Measurements from ENCODE around the gene VIL1.

VIL1 gene

GRCh38 chr2:218425531-218425930 lies 6.6 kb downstream of the VIL1 start:
- Histone ChIP-seq H3K27me3 (no peaks in the 10 kb centered on the region), H3K27ac (no peak overlapping the region), H3K4me3 (ENCODE audit: low read depth in 1 of 2, low read length in 1 of 2) (no peak overlapping the region), H3K9me3 (no peaks in the 10 kb centered on the region), H3K36me3 (no peaks in the 10 kb centered on the region), H3K4me1 (ENCODE audit: control insufficient read depth in 1 of 2, insufficient read depth in 1 of 2, low read depth in 1 of 2, low read length in 1 of 2) (no peaks in the 10 kb centered on the region)
- no peak for TF ChIP-seq CTCF (IDR thresholded peaks at IDR 0.05)

- no peak for TF ChIP-seq CTCF (IDR thresholded peaks at IDR 0.05)
- H3K4me3 ChIP-seq (ENCODE audit: low read depth in 1 of 2, low read length in 1 of 2): no peak overlapping the region
- H3K4me1 ChIP-seq (ENCODE audit: control insufficient read depth in 1 of 2, insufficient read depth in 1 of 2, low read depth in 1 of 2, low read length in 1 of 2): no peaks in the 10 kb centered on the region
- H3K27ac ChIP-seq: no peak overlapping the region
- no peaks in the 10 kb centered on the region for H3K27me3 ChIP-seq
- H3K36me3 ChIP-seq: no peaks in the 10 kb centered on the region
- H3K9me3 ChIP-seq: no peaks in the 10 kb centered on the region
Observed at GRCh38 chr2:218427741-218428140, 8.8 kb downstream of the VIL1 start.

GRCh38 chr2:218428846-218429558 lies 10.1 kb downstream of the VIL1 start:
- Histone ChIP-seq H3K4me1 (ENCODE audit: control insufficient read depth in 1 of 2, insufficient read depth in 1 of 2, low read depth in 1 of 2, low read length in 1 of 2) (no peaks in the 10 kb centered on the region), H3K27ac (no peak overlapping the region), H3K36me3 (no peaks in the 10 kb centered on the region), H3K27me3 (no peaks in the 10 kb centered on the region), H3K4me3 (ENCODE audit: low read depth in 1 of 2, low read length in 1 of 2) (no peak overlapping the region), H3K9me3 (no peaks in the 10 kb centered on the region)
- TF ChIP-seq CTCF (IDR thresholded peaks at IDR 0.05): no peak

GRCh38 chr2:218429911-218430692 lies 11.2 kb downstream of the VIL1 start:
- no peaks in the 10 kb centered on the region for H3K4me1 ChIP-seq (ENCODE audit: control insufficient read depth in 1 of 2, insufficient read depth in 1 of 2, low read depth in 1 of 2, low read length in 1 of 2)
- H3K36me3 ChIP-seq: no peaks in the 10 kb centered on the region
- TF ChIP-seq CTCF (IDR thresholded peaks at IDR 0.05): no peak
- no peak overlapping the region for H3K27ac ChIP-seq
- no peaks in the 10 kb centered on the region for H3K9me3 ChIP-seq
- no peak overlapping the region for H3K4me3 ChIP-seq (ENCODE audit: low read depth in 1 of 2, low read length in 1 of 2)
- H3K27me3 ChIP-seq: no peaks in the 10 kb centered on the region

- Histone ChIP-seq H3K4me1 (ENCODE audit: control insufficient read depth in 1 of 2, insufficient read depth in 1 of 2, low read depth in 1 of 2, low read length in 1 of 2) (no peaks in the 10 kb centered on the region), H3K27me3 (no peaks in the 10 kb centered on the region), H3K27ac (no peak overlapping the region), H3K36me3 (no peaks in the 10 kb centered on the region), H3K4me3 (ENCODE audit: low read depth in 1 of 2, low read length in 1 of 2) (no peak overlapping the region), H3K9me3 (no peaks in the 10 kb centered on the region)
- TF ChIP-seq CTCF (IDR thresholded peaks at IDR 0.05): no peak
Observed at GRCh38 chr2:218430721-218431120, 11.8 kb downstream of the VIL1 start.

Measured in neutrophil (primary cell).